Measurements from ENCODE around the gene DRD5.

- TF ChIP-seq CTCF (IDR thresholded peaks at IDR 0.05; ENCODE audit: low read length) (no peak), EZH2 (IDR thresholded peaks at IDR 0.05; ENCODE audit: borderline replicate concordance, low read length) (no peak)
Observed at GRCh38 chr4:9758641-9759317, 22.7 kb upstream of the DRD5 start.

Data from OCI-LY1 (cell line).